GM18505 (cell line): ENCODE data around the gene SETBP1.

Experiments
- ATAC-seq: cut with Tn5 transposase; IDR thresholded peaks from one replicate; pipeline ENCODE4 v1.9.1; 2021; ENCODE audit not compliant: unreplicated experiment
- POLR2A ChIP-seq: IDR thresholded peaks from 4 replicates; pipeline ENCODE4 v1.6.1; 2011; ENCODE audit warnings: borderline replicate concordance; ENCODE audit not compliant: insufficient read depth, insufficient read length; ENCODE audit errors: extremely low read depth

Gene SETBP1

DNA sequence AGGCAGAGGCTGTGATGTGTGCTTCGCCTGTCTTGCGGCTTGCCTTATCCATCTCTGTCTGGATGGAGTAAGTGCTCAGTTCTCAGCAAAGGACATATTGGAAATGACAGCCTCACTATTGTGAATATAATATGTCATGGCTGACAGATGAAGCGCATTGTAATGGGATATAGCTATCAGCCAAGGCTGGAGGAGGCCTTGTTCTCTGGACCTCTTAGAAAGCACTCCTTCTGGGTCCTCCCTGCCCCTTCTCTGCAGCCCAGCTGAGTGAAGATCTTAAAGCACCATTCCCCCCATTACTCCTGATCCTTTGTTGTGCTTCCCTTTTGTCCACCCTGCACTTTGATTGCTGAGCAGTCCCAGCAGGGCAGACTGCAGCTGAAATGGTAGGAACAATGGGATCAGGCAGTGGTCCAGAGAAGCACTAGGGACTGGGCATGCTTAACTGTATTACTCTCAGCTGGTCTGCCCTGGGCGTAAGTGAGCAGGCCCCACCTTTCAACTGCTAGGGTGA is 265.3 kb downstream of the SETBP1 start:
- ATAC-seq = no peak
- no peak for TF ChIP-seq POLR2A

DNA sequence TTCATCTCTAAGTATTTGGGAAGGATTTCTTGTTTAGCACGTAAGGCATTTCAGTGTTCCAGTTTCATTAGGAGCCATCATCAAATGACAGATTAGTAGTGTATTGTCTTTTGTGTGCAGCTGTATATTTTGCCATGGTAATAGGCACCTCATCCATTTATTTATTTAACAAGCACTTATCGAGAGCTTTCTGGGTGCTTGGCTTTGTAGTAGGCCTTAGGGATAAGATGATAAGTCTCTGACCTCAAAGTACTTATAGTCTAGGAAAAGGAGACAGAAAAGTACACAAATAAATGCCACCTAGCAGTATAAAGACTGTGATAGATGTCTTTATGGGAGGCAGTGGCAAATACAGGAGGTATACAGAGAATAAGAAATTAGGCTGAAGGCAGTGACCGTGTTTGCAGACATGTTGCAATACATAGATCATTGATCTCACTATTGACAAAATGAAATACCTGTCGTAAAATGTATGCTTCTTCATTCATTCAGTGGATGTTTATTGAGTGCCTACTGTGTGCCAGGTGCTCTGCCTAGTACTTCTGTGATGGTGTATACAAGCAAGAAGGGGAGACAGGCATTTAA is 265.9 kb downstream of the SETBP1 start:
- no peak for ATAC-seq
- no peak for TF ChIP-seq POLR2A

DNA sequence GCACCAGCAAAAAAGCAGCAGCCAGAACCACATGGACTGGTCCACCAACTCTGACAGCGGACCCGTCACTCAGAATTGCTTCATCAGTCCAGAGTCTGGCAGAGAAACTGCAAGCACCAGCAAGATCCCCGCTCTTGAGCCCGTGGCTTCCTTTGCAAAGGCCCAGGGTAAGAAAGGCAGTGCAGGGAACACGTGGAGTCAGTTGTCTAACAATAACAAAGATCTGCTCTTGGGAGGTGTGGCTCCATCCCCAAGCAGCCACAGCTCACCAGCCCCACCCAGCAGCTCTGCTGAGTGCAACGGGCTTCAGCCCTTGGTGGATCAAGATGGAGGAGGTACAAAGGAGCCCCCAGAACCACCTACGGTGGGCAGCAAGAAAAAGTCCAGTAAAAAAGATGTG is 269.3 kb downstream of the SETBP1 start:
- TF ChIP-seq POLR2A = no peak
- no peak for ATAC-seq

- no peak for TF ChIP-seq POLR2A
- no peak for ATAC-seq
Observed at GRCh38 chr18:44950685-44951195, 270.1 kb downstream of the SETBP1 start.

DNA sequence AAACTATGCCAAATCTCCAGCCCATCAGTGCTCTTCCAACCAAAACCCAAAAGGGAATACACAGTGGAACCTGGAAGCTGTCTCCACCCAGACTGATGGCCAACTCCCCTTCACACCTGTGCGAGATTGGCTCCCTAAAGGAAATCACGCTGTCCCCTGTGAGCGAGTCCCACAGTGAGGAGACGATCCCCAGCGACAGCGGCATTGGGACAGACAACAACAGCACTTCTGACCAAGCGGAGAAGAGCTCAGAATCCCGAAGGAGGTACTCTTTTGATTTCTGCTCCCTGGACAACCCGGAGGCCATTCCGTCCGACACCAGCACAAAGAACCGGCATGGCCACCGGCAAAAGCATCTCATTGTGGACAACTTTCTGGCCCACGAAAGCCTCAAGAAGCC is 271.1 kb downstream of the SETBP1 start:
- TF ChIP-seq POLR2A = no peak

GRCh38 chr18:44954257-44954656 is 273.6 kb downstream of the SETBP1 start:
- no peak for ATAC-seq
- TF ChIP-seq POLR2A = no peak

More for the DNA sequence above, 271.1 kb downstream of the SETBP1 start:
- no peak for ATAC-seq

DNA sequence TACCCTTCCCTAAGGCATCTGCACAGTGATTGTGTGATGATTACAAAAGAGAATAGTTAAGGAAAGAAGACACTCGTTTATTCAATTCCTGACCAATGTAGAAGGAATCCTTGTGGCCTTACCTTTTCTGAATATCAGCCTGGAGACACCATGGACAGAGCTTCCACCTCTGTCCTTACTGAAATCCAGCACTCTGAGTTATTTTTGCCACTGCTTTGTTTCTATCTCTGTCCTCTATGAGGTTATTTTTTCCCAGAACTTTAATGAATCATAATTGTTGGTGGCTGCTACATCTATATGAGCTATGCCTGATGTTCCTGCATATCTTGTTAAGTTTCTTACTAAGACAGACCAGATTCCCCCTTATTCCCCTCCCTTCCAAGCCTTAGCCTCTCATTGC is 275.1 kb downstream of the SETBP1 start:
- ATAC-seq = no peak
- TF ChIP-seq POLR2A = no peak

GRCh38 chr18:44957025-44957424 is 276.3 kb downstream of the SETBP1 start:
- no peak for ATAC-seq
- TF ChIP-seq POLR2A = no peak

GRCh38 chr18:44957461-44957860 is 276.8 kb downstream of the SETBP1 start:
- no peak for ATAC-seq
- TF ChIP-seq POLR2A = no peak

GRCh38 chr18:44958040-44958439 is 277.4 kb downstream of the SETBP1 start:
- TF ChIP-seq POLR2A = no peak
- no peak for ATAC-seq

GRCh38 chr18:44958455-44958854 is 277.8 kb downstream of the SETBP1 start:
- no peak for ATAC-seq
- TF ChIP-seq POLR2A = no peak

- TF ChIP-seq POLR2A = no peak
- ATAC-seq = no peak
Observed at GRCh38 chr18:44959013-44959412, 278.3 kb downstream of the SETBP1 start.

GRCh38 chr18:44960580-44960979 is 279.9 kb downstream of the SETBP1 start:
- no peak for ATAC-seq
- TF ChIP-seq POLR2A = no peak

- no peak for ATAC-seq
- no peak for TF ChIP-seq POLR2A
Observed at GRCh38 chr18:44961288-44961995, 280.8 kb downstream of the SETBP1 start.
